GM23338 (cell line): ENCODE results near the gene RAI14. TPM values are rescaled to one million over a fixed set of nuclear protein-coding genes. Genes with fewer than 3 reads are reported as not detected.
A peak's percentile ranks its signal among the peaks of the same experiment; 100 is the strongest.

Source experiments
- ATAC-seq: fragments of 200-7000 bp; cut with Tn5 transposase; 3 replicates; pipeline ENCODE4 v1.9.1; 2020
- DNase-seq: peaks from one replicate; pipeline ENCODE4 v3.0.0-alpha.2; 2015; ENCODE audit warnings: low spot score
- H2AFZ ChIP-seq: fragments of 200-600 bp; sonication (generic); 2 replicates; pipeline ENCODE4 v1.8.0; 2016; ENCODE audit warnings: antibody characterized with exemption, mild to moderate bottlenecking, moderate library complexity
- H3F3A ChIP-seq: fragments of 200-600 bp; sonication (generic); replicated peaks from 2 replicates; pipeline ENCODE4 v1.8.0; 2017; ENCODE audit warnings: antibody characterized with exemption, mixed run types, low read depth
- H3K27ac ChIP-seq: fragments of 200-600 bp; sonication (generic); 2 replicates; pipeline ENCODE4 v1.6.1; 2016; ENCODE audit warnings: low read depth
- H3K27me3 ChIP-seq: fragments of 200-600 bp; sonication (generic); 2 replicates; pipeline ENCODE4 v1.8.0; 2016; ENCODE audit warnings: mild to moderate bottlenecking, mixed run types, moderate library complexity; ENCODE audit not compliant: insufficient read depth
- H3K36me3 ChIP-seq: fragments of 200-600 bp; sonication (generic); 2 replicates; pipeline ENCODE4 v1.8.0; 2016; ENCODE audit warnings: mild to moderate bottlenecking; ENCODE audit not compliant: insufficient read depth
- H3K4me1 ChIP-seq: fragments of 200-600 bp; sonication (generic); 2 replicates; pipeline ENCODE4 v1.8.0; 2016; ENCODE audit warnings: mild to moderate bottlenecking, moderate library complexity; ENCODE audit not compliant: insufficient read depth
- H3K4me2 ChIP-seq: fragments of 200-600 bp; sonication (generic); 2 replicates; pipeline ENCODE4 v1.7.1; 2017; ENCODE audit warnings: mixed run types
- H3K4me3 ChIP-seq: fragments of 200-600 bp; sonication (generic); 2 replicates; pipeline ENCODE4 v1.6.1; 2016; ENCODE audit warnings: mixed run types
- H3K79me2 ChIP-seq: fragments of 200-600 bp; sonication (generic); replicated peaks from 2 replicates; pipeline ENCODE4 v1.8.0; 2017; ENCODE audit warnings: mild to moderate bottlenecking; ENCODE audit not compliant: insufficient read depth
- H3K9me2 ChIP-seq: fragments of 200-600 bp; sonication (generic); 2 replicates; pipeline ENCODE4 v1.8.0; 2017; ENCODE audit not compliant: insufficient read depth
- H4K20me1 ChIP-seq: fragments of 200-600 bp; sonication (generic); replicated peaks from 2 replicates; pipeline ENCODE4 v1.8.0; 2017; ENCODE audit warnings: mild to moderate bottlenecking; ENCODE audit not compliant: insufficient read depth
- H3K27ac Mint-ChIP-seq: 2 replicates; pipeline ENCODE4 v1.8.0; 2020; ENCODE audit warnings: inconsistent platforms, mild to moderate bottlenecking, moderate library complexity, mixed read lengths
- H3K27me3 Mint-ChIP-seq: 3 replicates; pipeline ENCODE4 v1.8.0; 2022; ENCODE audit warnings: low read depth, mild to moderate bottlenecking, moderate library complexity, mixed read lengths, inconsistent platforms; ENCODE audit not compliant: insufficient read depth, poor library complexity
- H3K36me3 Mint-ChIP-seq: 3 replicates; pipeline ENCODE4 v1.8.0; 2021; ENCODE audit warnings: low read depth, mild to moderate bottlenecking, inconsistent platforms, moderate library complexity, mixed read lengths
- H3K4me1 Mint-ChIP-seq: 3 replicates; pipeline ENCODE4 v1.8.0; 2020; ENCODE audit warnings: mild to moderate bottlenecking, inconsistent platforms, mixed read lengths
- H3K4me3 Mint-ChIP-seq: 3 replicates; pipeline ENCODE4 v1.8.0; 2021; ENCODE audit warnings: moderate library complexity, mild to moderate bottlenecking, inconsistent platforms, mixed read lengths
- H3K9me3 Mint-ChIP-seq: 3 replicates; pipeline ENCODE4 v1.8.0; 2020; ENCODE audit warnings: moderate library complexity, mild to moderate bottlenecking, inconsistent platforms, mixed read lengths
- CREB1 ChIP-seq: fragments of 250-450 bp; sonication (Bioruptor Pico); IDR thresholded peaks from 2 replicates; pipeline ENCODE4 v1.5.0; 2020; ENCODE audit warnings: low read depth, mild to moderate bottlenecking, moderate library complexity
- EZH2 ChIP-seq: fragments of 200-600 bp; sonication (generic); IDR thresholded peaks from one replicate; pipeline ENCODE4 v1.8.0; 2017; ENCODE audit warnings: antibody characterized with exemption, mild to moderate bottlenecking, low read depth; ENCODE audit not compliant: unreplicated experiment
- EZH2phosphoT487 ChIP-seq: fragments of 200-600 bp; sonication (generic); IDR thresholded peaks from one replicate; pipeline ENCODE4 v1.8.1; 2018; ENCODE audit warnings: antibody characterized with exemption; ENCODE audit not compliant: unreplicated experiment
- JUNB ChIP-seq: IDR thresholded peaks from one replicate; pipeline ENCODE4 v1.6.1; 2016; ENCODE audit warnings: antibody characterized with exemption; ENCODE audit not compliant: unreplicated experiment
- NANOG ChIP-seq: IDR thresholded peaks from 2 replicates; pipeline ENCODE4 v1.6.1; 2016; ENCODE audit warnings: antibody characterized with exemption, borderline replicate concordance
- POLR2AphosphoS5 ChIP-seq: IDR thresholded peaks from 2 replicates; pipeline ENCODE4 v1.6.1; 2016; ENCODE audit warnings: antibody characterized with exemption, low read depth
- STAT1 ChIP-seq: IDR thresholded peaks from one replicate; pipeline ENCODE4 v1.6.1; 2016; ENCODE audit warnings: antibody characterized with exemption; ENCODE audit not compliant: unreplicated experiment
- ZNF114 ChIP-seq: fragments of 250-450 bp; sonication (Bioruptor Pico); IDR thresholded peaks from 2 replicates; pipeline ENCODE4 v1.5.0; 2020; ENCODE audit warnings: mild to moderate bottlenecking, moderate library complexity
- ZNF331 ChIP-seq: fragments of 250-450 bp; sonication (Bioruptor Pico); IDR thresholded peaks from 2 replicates; pipeline ENCODE4 v1.5.0; 2020; ENCODE audit warnings: low read depth, mild to moderate bottlenecking, moderate library complexity
- polyA plus RNA-seq: library from polyadenylated mRNA; unstranded; fragments of >200 nt; fragmentation: Nextera tagmentation; extraction: Ambion mirVana; gene quantifications from 2 replicates; pipeline ENCODE4 v1.2.1, GENCODE V29; 2016
- total RNA-seq: library from RNA; depleted of rRNA; stranded (reverse); fragments of >200 nt; shearing (Covaris generic); gene quantifications from 2 replicates; pipeline ENCODE4 v1.2.3, GENCODE V29; 2014
- TF ChIP-seq, protein P1 (sequence below): IDR thresholded peaks from one replicate; pipeline ENCODE4 v1.6.1; 2018; ENCODE audit warnings: antibody characterized with exemption; ENCODE audit not compliant: unreplicated experiment
- TF ChIP-seq, protein P2 (sequence below), 2 experiments: fragments of 200-600 bp in 1 of 2; sonication (generic) in 1 of 2; conservative IDR thresholded peaks; 2 replicates each; pipeline versions ENCODE4 v1.5.1 to v1.6.1; 2016 to 2017; ENCODE audit warnings: antibody characterized with exemption in 2 of 2, low read depth in 2 of 2, mild to moderate bottlenecking in 2 of 2, moderate library complexity in 1 of 2

RAI14 gene
- total and polyA plus RNA-seq, 2 experiments from 2014 or later, result 58.8 to 95.8 TPM

DNA sequence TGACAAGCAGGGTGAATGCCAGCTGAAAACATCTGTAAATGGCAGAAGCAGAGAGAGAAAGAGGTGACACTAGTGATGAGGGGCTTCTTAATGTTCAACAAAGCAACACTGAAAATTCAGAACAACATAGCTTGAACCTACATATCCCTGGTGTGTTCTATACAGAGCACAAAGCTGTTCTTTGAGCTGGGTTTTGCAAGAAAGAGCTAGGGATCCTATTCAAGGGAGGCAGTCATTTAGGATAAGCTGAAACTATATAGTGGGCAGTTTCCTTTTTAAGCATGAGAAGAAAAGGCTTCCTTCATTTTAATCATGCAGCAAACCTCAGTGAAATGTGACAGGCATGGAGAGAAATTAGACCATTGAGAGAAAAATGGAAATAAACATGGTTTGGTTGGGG is 45.6 kb upstream of the RAI14 start:
- Histone ChIP-seq H3K36me3 (no peaks in the 10 kb centered on the region), H3K4me2 (peak overlapping the region; percentile 45; the same call in 1 of the 2 replicates), H2AFZ (0 out of 2 replicates have a peak overlapping the region, but pooled peaks have one; percentile 14), H3F3A (no peaks in the 10 kb centered on the region), H3K79me2 (no peaks in the 10 kb centered on the region), H3K9me2 (no peaks in the 10 kb centered on the region), H4K20me1 (no peaks in the 10 kb centered on the region), H3K27me3 (no peaks in the 10 kb centered on the region), H3K4me1 (peaks cover 18% of the 10 kb centered on the region), H3K27ac (peak overlapping the region; percentile 18; the same call in 1 of the 2 replicates), H3K4me3 (no peak overlapping the region)
- Mint-ChIP-seq H3K36me3 (no peaks in the 10 kb centered on the region), H3K4me1 (peaks cover 18% of the 10 kb centered on the region), H3K9me3 (no peaks in the 10 kb centered on the region), H3K27me3 (peaks cover 7% of the 10 kb centered on the region), H3K4me3 (no peak overlapping the region), H3K27ac (0 out of 2 replicates have a peak overlapping the region, but pooled peaks have one; percentile 3)
- DNase-seq (no peak), ATAC-seq (no peak)
- no peak for TF ChIP-seq ZNF331 (CRISPR knock-in tag)
- no peak for TF ChIP-seq EZH2
- TF ChIP-seq JUNB, result no peak
- no peak for TF ChIP-seq POLR2AphosphoS5
- TF ChIP-seq NANOG, result no peak
- no peak for TF ChIP-seq EZH2phosphoT487

DNA sequence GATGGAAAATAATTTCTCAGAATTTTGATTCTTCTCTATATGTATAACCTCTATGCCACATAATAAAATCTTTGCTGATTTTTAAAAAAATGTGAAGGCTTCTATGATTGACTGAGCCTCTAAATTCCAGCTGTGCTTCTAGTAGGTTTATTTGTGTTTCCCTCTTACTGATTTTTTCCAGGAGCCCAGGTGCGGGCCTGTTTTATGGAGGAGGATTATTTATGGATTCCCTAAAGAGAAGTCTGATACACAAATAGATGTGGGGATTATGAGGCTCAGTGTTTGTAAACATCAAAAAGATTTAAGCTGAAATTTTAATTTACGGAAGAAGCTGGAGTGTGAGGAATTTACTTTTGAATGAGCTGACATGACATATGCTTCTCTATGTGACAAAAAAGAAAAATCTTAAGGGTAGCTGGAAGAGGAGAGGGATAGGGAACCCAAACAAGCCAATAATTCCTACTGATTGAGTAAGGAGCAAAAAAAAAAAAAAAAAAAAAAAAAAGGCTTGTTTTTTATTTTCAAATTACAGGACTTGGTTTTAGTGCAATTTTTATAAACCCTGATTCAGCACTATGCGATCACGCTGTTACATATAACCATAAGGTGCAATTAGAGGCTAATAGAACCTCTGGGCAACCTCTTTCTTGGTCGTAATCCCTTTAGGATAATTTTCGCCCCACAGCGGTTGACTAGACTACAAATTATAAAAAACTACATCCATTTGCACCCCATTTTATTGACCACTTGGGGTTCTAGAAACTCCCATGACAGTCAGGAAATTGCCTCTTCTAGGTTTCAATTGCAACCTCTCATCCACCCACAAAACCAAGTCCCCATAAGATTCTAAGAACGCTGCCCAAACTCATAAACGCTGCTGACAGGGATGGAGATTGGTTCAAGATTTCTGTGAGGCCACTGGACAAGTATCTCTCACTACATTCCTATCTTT is 44.4 kb upstream of the RAI14 start:
- no peaks in the 10 kb centered on the region for H4K20me1 ChIP-seq
- no peaks in the 10 kb centered on the region for H3F3A ChIP-seq
- no peaks in the 10 kb centered on the region for H3K36me3 ChIP-seq
- H3K27me3 Mint-ChIP-seq, result peaks cover 9% of the 10 kb centered on the region
- H2AFZ ChIP-seq, result no peak overlapping the region
- H3K4me1 Mint-ChIP-seq, result peaks cover 23% of the 10 kb centered on the region
- DNase-seq, result no peak
- ATAC-seq, result no peak
- peaks cover 21% of the 10 kb centered on the region for H3K4me1 ChIP-seq
- H3K9me2 ChIP-seq, result no peaks in the 10 kb centered on the region
- H3K9me3 Mint-ChIP-seq, result no peaks in the 10 kb centered on the region
- no peak for TF ChIP-seq EZH2
- TF ChIP-seq POLR2AphosphoS5, result no peak
- no peak overlapping the region for H3K4me2 ChIP-seq
- H3K27me3 ChIP-seq, result no peaks in the 10 kb centered on the region
- no peak overlapping the region for H3K4me3 ChIP-seq
- H3K4me3 Mint-ChIP-seq, result no peak overlapping the region
- no peak overlapping the region for H3K27ac Mint-ChIP-seq
- H3K36me3 Mint-ChIP-seq, result no peaks in the 10 kb centered on the region
- H3K79me2 ChIP-seq, result no peaks in the 10 kb centered on the region
- H3K27ac ChIP-seq, result no peak overlapping the region

DNA sequence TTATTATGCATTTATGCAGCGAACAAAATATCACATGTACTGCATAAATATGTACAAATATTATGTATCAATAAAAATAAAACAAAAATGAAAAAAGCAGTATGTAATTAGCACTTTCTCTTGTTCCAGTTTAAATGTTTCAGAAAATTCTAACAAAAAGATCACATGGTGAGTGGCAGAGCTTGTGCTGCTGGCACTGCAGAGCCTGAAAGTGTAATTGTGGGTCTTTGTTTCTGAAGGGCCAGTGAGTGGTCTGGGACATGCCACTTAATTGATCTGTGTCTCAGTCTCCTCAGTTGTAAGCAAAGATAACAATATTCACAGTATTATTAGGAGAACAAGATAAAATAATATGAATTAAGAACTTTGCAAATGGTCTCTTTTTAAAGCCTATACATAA is 39.5 kb upstream of the RAI14 start:
- ATAC-seq (no peak), DNase-seq (no peak)
- peak overlapping the region; percentile 11; the same call in 1 of the 2 replicates for H3K4me2 ChIP-seq
- H3K27ac ChIP-seq, result no peak overlapping the region
- no peaks in the 10 kb centered on the region for H3K36me3 ChIP-seq
- H3K4me1 Mint-ChIP-seq, result peaks cover 20% of the 10 kb centered on the region
- H3F3A ChIP-seq, result no peaks in the 10 kb centered on the region
- peaks cover 12% of the 10 kb centered on the region; the same call in 1 of the 2 replicates for H3K4me1 ChIP-seq
- peaks cover 8% of the 10 kb centered on the region for H3K27me3 Mint-ChIP-seq
- no peak overlapping the region for H3K4me3 ChIP-seq
- H2AFZ ChIP-seq, result no peak overlapping the region
- H3K27ac Mint-ChIP-seq, result no peak overlapping the region
- no peaks in the 10 kb centered on the region for H3K9me3 Mint-ChIP-seq
- no peaks in the 10 kb centered on the region for H4K20me1 ChIP-seq
- no peaks in the 10 kb centered on the region for H3K27me3 ChIP-seq
- H3K36me3 Mint-ChIP-seq, result no peaks in the 10 kb centered on the region; the same call in 2 of the 3 replicates
- H3K4me3 Mint-ChIP-seq, result no peak overlapping the region
- no peaks in the 10 kb centered on the region for H3K79me2 ChIP-seq
- no peaks in the 10 kb centered on the region for H3K9me2 ChIP-seq
- TF ChIP-seq JUNB (no peak), CREB1 (CRISPR knock-in tag) (no peak), NANOG (no peak), ZNF114 (CRISPR knock-in tag) (no peak), EZH2 (no peak), POLR2AphosphoS5 (no peak), EZH2phosphoT487 (no peak), ZNF331 (CRISPR knock-in tag) (no peak), STAT1 (no peak)
- TF ChIP-seq, protein P1, sequence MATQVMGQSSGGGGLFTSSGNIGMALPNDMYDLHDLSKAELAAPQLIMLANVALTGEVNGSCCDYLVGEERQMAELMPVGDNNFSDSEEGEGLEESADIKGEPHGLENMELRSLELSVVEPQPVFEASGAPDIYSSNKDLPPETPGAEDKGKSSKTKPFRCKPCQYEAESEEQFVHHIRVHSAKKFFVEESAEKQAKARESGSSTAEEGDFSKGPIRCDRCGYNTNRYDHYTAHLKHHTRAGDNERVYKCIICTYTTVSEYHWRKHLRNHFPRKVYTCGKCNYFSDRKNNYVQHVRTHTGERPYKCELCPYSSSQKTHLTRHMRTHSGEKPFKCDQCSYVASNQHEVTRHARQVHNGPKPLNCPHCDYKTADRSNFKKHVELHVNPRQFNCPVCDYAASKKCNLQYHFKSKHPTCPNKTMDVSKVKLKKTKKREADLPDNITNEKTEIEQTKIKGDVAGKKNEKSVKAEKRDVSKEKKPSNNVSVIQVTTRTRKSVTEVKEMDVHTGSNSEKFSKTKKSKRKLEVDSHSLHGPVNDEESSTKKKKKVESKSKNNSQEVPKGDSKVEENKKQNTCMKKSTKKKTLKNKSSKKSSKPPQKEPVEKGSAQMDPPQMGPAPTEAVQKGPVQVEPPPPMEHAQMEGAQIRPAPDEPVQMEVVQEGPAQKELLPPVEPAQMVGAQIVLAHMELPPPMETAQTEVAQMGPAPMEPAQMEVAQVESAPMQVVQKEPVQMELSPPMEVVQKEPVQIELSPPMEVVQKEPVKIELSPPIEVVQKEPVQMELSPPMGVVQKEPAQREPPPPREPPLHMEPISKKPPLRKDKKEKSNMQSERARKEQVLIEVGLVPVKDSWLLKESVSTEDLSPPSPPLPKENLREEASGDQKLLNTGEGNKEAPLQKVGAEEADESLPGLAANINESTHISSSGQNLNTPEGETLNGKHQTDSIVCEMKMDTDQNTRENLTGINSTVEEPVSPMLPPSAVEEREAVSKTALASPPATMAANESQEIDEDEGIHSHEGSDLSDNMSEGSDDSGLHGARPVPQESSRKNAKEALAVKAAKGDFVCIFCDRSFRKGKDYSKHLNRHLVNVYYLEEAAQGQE, result no peak
- TF ChIP-seq, protein P2, sequence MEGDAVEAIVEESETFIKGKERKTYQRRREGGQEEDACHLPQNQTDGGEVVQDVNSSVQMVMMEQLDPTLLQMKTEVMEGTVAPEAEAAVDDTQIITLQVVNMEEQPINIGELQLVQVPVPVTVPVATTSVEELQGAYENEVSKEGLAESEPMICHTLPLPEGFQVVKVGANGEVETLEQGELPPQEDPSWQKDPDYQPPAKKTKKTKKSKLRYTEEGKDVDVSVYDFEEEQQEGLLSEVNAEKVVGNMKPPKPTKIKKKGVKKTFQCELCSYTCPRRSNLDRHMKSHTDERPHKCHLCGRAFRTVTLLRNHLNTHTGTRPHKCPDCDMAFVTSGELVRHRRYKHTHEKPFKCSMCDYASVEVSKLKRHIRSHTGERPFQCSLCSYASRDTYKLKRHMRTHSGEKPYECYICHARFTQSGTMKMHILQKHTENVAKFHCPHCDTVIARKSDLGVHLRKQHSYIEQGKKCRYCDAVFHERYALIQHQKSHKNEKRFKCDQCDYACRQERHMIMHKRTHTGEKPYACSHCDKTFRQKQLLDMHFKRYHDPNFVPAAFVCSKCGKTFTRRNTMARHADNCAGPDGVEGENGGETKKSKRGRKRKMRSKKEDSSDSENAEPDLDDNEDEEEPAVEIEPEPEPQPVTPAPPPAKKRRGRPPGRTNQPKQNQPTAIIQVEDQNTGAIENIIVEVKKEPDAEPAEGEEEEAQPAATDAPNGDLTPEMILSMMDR (conservative IDR thresholded peaks at IDR 0.05; ENCODE audit: low read depth in 2 of 2), result no peak
